Testis (tissue), 3 donors: ENCODE measurements around the gene MDC1. TPM values are rescaled to one million over a fixed set of nuclear protein-coding genes. Genes with fewer than 3 reads are reported as not detected.

Experiments
- DNase-seq: peaks from one replicate; pipeline ENCODE4 v3.0.0-alpha.2; 2019
- H3K27ac ChIP-seq, 2 donors: fragments of 200-600 bp; sonication (generic); one replicate each; pipeline ENCODE4 v1.5.1; 2019
- H3K27me3 ChIP-seq: fragments of 200-600 bp; sonication (generic); one replicate; pipeline ENCODE4 v1.5.1; 2019
- H3K36me3 ChIP-seq: fragments of 200-600 bp; sonication (generic); one replicate; pipeline ENCODE4 v1.5.1; 2017; ENCODE audit warnings: low read depth; ENCODE audit errors: missing control alignments
- H3K4me1 ChIP-seq: fragments of 200-600 bp; sonication (generic); one replicate; pipeline ENCODE4 v1.5.1; 2019
- H3K4me3 ChIP-seq, 2 donors: fragments of 200-600 bp; sonication (generic); one replicate each; pipeline ENCODE4 v1.5.1; 2017 to 2019
- H3K9me3 ChIP-seq: fragments of 200-600 bp; sonication (generic); one replicate; pipeline ENCODE4 v1.5.1; 2017
- CTCF ChIP-seq, 3 experiments: fragments of 450-650 bp in 2 of 3; fragments of 200-600 bp in 1 of 3; sonication (generic) in 1 of 3; IDR thresholded peaks; one replicate each; pipeline ENCODE4 v1.5.1; 2016 to 2019; ENCODE audit warnings: antibody characterized with exemption in 3 of 3, mild to moderate bottlenecking in 2 of 3, moderate library complexity in 1 of 3
- POLR2A ChIP-seq: fragments of 450-650 bp; IDR thresholded peaks from one replicate; pipeline ENCODE4 v1.6.1; 2017; ENCODE audit warnings: antibody characterized with exemption, mild to moderate bottlenecking, moderate library complexity
- WGBS, 2 donors: methylation state at CpG; one replicate each; pipeline ENCODE4 v1.1.5; 2018; 5-methylcytosine and 5-hydroxymethylcytosine counted together
- intact Hi-C: fragments of 100-400 bp; cut with DNase I; formaldehyde crosslinking; loops from one replicate; pipeline ENCODE4 v1.15.1; 2023; ENCODE audit warnings: low total_unique reads
- polyA plus RNA-seq: library from polyadenylated mRNA; stranded (reverse); fragments of 350-450 nt; fragmentation: Illumina TruSeq; extraction: RNeasy Lipid Tissue Mini Kit (QIAGEN cat#74804); gene quantifications from one replicate; pipeline ENCODE4 v1.2.3, GENCODE V29; 2014; ENCODE audit warnings: low read depth, low replicate concordance; ENCODE audit not compliant: insufficient read depth
- total RNA-seq, 2 donors: library from RNA; depleted of rRNA; stranded (reverse); fragments of >200 nt; gene quantifications; one replicate each; pipeline ENCODE4 v1.2.3, GENCODE V29; 2016

The MDC1 gene
- total and polyA plus RNA-seq, 3 donors from 2014 or later, result 56.6 to 155 (median 79.3) TPM

DNA sequence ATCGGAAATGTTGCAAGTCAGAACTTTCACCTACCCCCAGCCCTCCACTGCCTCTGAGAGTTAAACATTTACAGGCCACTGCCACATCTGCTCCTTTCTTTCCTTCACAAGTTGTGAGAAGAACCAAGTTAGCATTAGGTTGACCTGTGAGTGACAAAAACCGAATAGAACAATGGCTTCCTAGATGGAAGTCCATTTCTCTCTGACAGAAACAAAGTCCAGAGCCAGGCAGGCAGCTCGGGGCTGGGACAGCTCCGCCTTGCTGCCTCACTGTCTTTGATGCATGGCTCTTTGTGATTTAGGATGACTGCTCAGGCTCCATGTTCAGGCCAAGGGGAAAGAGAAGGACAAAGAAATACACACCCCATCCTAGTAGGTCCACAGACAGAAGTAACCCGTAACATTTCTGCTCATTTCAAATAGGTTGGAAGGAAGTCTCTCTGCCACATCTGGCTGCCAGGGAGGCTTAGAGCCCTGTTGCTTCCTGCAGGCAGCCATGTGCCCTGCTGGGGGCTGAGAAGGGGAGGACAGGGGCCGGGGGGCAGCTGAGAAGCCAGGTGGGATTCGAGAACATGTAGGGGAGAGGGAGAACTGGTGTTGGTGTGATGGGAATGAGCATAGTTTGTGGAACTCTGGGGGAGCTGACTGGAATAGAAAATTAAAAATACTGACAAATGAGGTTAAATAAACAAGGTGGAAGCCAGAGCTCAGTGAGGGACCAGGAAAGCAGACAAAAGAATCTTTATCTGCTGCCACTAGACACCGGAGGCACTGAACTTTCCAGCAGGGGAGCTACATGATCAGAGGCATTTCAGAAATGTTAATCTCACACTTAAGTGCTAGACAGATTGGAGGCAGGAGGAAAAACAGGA lies 46.8 kb upstream of the MDC1 start:
- Histone ChIP-seq H3K27me3 (no peaks in the 10 kb centered on the region), H3K4me1 (peaks cover 5% of the 10 kb centered on the region), H3K36me3 (no peaks in the 10 kb centered on the region), H3K4me3 (no peak overlapping the region), H3K9me3 (no peaks in the 10 kb centered on the region), H3K27ac (no peak overlapping the region)
- DNase-seq, result no peak
- TF ChIP-seq CTCF (IDR thresholded peaks at IDR 0.05), result no peak
- WGBS, 2 donors, result 58 to 68% methylated on average over 8 of the region's 8 CpGs
- intact Hi-C loops, result no loop called here

DNA sequence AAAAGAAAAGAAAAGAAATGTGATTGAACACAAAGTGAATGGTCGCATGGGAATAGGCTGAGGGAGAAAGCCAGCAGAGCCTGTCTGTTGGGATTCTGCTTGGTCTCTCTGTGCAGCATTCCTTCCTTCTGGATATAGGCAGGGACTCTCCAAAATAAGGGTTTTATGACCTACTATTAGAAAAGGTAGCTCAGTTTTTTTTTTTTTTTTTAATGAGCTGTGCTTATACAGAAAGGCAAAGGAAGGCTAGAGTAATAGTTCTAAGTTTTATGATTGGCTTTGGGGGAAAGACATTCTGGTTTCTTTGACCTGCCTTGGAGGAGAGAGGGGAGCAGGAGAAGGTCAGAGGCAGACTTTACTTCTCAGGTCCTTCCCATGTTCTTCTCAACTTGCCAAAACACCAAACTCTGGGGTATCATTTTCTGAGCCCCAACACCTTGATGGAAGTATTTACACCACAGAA lies 46.1 kb upstream of the MDC1 start:
- Histone ChIP-seq H3K4me1 (peaks cover 4% of the 10 kb centered on the region), H3K27me3 (no peaks in the 10 kb centered on the region), H3K4me3 (no peak overlapping the region), H3K9me3 (no peaks in the 10 kb centered on the region), H3K36me3 (no peaks in the 10 kb centered on the region), H3K27ac (no peak overlapping the region)
- WGBS, 2 donors, result 86 to 94% methylated on average over 1 of the region's 1 CpG
- no peak for DNase-seq
- no peak for TF ChIP-seq CTCF (IDR thresholded peaks at IDR 0.05)
- no peak for TF ChIP-seq POLR2A
- intact Hi-C loops, result no loop called here

DNA sequence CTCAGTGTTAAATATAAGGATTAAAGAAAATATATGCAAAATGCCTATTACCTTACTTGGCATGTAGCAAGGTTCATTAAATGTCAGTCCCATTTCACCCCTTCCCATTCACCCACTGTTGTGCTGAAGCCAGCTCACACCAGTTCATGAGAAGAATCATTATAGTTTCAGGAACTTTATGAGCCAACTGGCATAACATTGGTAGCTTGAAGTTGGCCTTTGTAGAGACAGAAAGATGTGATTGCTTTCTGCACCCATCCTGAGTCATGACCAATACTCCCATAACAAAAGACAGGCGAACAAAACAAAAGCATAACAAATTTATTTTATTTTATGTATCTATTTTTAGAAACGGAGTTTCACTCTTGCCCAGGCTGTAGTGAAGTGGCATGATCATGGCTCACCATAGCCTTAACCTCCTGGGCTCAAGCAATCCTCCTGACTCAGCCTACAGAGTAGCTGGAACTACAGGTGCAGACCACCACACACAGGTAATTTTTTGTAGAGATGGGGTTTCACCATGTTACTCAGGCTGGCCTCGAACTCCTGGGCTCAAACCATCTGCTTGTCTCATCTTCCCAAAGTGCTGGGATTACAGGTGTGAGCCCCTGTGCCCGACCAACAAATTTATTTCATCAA lies 44.8 kb upstream of the MDC1 start:
- Histone ChIP-seq H3K4me1 (peaks cover 4% of the 10 kb centered on the region), H3K27me3 (no peaks in the 10 kb centered on the region), H3K36me3 (no peaks in the 10 kb centered on the region), H3K9me3 (no peaks in the 10 kb centered on the region), H3K4me3 (no peak overlapping the region), H3K27ac (no peak overlapping the region)
- intact Hi-C loops, result no loop called here
- TF ChIP-seq CTCF (IDR thresholded peaks at IDR 0.05) (no peak), POLR2A (no peak)
- no peak for DNase-seq
- WGBS, 2 donors, result 82 to 93% methylated on average over 4 of the region's 4 CpGs

DNA sequence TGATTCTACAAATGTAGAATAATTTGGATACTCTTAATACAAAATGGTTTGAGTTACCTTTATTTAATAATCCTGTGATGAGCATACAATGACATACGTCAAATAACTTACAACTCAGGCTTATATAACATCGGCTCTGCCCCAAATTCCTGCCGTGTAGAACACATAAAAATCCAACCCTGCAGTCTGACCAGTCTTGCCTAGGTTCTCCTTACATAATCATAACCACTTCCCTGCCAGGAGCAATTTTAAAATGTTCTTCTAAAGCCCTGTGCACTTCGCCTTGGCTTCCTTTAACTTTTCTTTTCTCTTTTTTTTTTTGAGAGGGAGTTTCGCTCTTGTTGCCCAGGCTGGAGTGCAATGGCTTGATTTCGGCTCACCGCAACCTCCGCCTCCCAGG lies 43.5 kb upstream of the MDC1 start:
- no peak overlapping the region for H3K4me3 ChIP-seq
- no peaks in the 10 kb centered on the region for H3K27me3 ChIP-seq
- no peaks in the 10 kb centered on the region for H3K9me3 ChIP-seq
- intact Hi-C loops, result no loop called here
- no peak for DNase-seq
- H3K4me1 ChIP-seq, result peaks cover 4% of the 10 kb centered on the region
- H3K27ac ChIP-seq, result no peak overlapping the region
- WGBS, 2 donors, result 68 to 70% methylated on average over 8 of the region's 8 CpGs
- no peaks in the 10 kb centered on the region for H3K36me3 ChIP-seq
- no peak for TF ChIP-seq POLR2A
- TF ChIP-seq CTCF (IDR thresholded peaks at IDR 0.05), result no peak
